ENCODE results near the gene DCAF8. TPM values are rescaled to one million over a fixed set of nuclear protein-coding genes. Genes with fewer than 3 reads are reported as not detected.

The DCAF8 gene
- total and polyA plus RNA-seq, 2 of the 4 experiments (the other 2 are of a cell fraction), result 83.3 to 83.8 TPM

DNA sequence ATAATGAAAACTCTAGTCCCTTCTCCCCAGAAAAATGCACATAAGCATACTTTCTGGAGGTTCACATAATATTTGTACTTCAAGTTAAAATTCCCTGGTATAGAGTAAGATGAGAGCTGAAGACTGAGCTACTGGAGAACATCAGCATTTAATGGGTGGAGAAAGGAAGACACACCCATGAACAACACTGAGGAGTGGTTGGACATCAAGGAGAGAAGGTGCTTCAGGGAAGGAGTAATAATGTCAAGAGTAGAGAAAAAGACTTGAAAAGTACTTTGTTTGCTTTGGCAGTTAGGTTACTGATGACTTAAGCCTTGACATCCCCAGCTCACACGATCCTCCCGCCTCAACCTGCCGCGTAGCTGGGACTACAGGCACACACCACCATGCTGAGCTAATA lies 35.3 kb downstream of the DCAF8 start:
- Histone ChIP-seq H4K91ac (ENCODE audit: insufficient read depth, low read depth, low read length) (no peak overlapping the region), H2BK120ac (ENCODE audit: low read depth, low read length) (no peak overlapping the region), H2BK15ac (ENCODE audit: low read depth, low read length) (no peak overlapping the region), H4K8ac (ENCODE audit: low read depth in 2 of 2, low read length in 2 of 2) (no peak overlapping the region), H3K18ac (ENCODE audit: low read depth, low read length) (no peak overlapping the region), H3K4me2 (ENCODE audit: low read depth, low read length) (no peak overlapping the region), H3K79me1 (ENCODE audit: low read depth in 1 of 2, low read length in 2 of 2) (peaks cover 0 to 5% of the 10 kb centered on the region in 2 experiments; a peak in 1 of 4 replicates), H3K4me1 (ENCODE audit: control insufficient read depth, insufficient read depth, low read length) (no peaks in the 10 kb centered on the region), H2BK20ac (ENCODE audit: low read depth, low read length) (no peak overlapping the region), H2BK5ac (ENCODE audit: low read depth, low read length, poor library complexity, severe bottlenecking) (no peak overlapping the region), H3K27ac (ENCODE audit: insufficient read depth, low read length) (no peak overlapping the region), H3K4ac (ENCODE audit: low read depth, low read length) (no peak overlapping the region), H3K14ac (replicated peaks; ENCODE audit: low read depth, low read length) (no peak overlapping the region), H3K56ac (ENCODE audit: extremely low read depth, insufficient read depth, low read length) (no peak overlapping the region), H3K9ac (ENCODE audit: low read depth, low read length) (no peak overlapping the region), H4K20me1 (ENCODE audit: insufficient read depth, low read length) (no peaks in the 10 kb centered on the region; the same call in 1 of the 2 replicates), H3K9me1 (ENCODE audit: insufficient read depth, low read length) (peaks cover 6% of the 10 kb centered on the region; the same call in 1 of the 2 replicates), H3K9me3 (ENCODE audit: control insufficient read depth, insufficient read depth, low read length) (no peaks in the 10 kb centered on the region), H3K23ac (ENCODE audit: low read depth, low read length) (no peak overlapping the region), H4K5ac (ENCODE audit: low read depth, low read length) (no peak overlapping the region), H3K27me3 (ENCODE audit: control insufficient read depth, insufficient read depth, low read length) (no peaks in the 10 kb centered on the region), H3K36me3 (ENCODE audit: control insufficient read depth, insufficient read depth, low read length) (peaks cover 53% of the 10 kb centered on the region), H2AK5ac (ENCODE audit: low read depth, low read length) (no peak overlapping the region), H3K4me3 (ENCODE audit: insufficient read depth, low read depth, low read length) (no peak overlapping the region), H2AK9ac (replicated peaks; ENCODE audit: low read depth, low read length, poor library complexity) (no peak overlapping the region), H2AFZ (replicated peaks; ENCODE audit: low read length, poor library complexity) (no peak overlapping the region)
- ATAC-seq (ENCODE audit: low read depth) (no peak), DNase-seq (no peak)
- intact Hi-C loops (cut with micrococcal nuclease) (loop anchor here (5.0 kb wide), 1 partner anchor 70 kb away; no protein-coding TSS in a partner anchor), in situ Hi-C loops (cut with MboI; ENCODE audit: low sequenced_read_pairs) (no loop called here), dilution Hi-C loops (cut with HindIII; ENCODE audit: low sequenced_read_pairs, unreplicated experiment) (no loop called here)
- no peak for TF ChIP-seq RAD21 (IDR thresholded peaks at IDR 0.05; ENCODE audit: low read length)
- POLR2A ChIA-PET (ENCODE audit: unreplicated experiment), result no interaction called here
- CTCF ChIA-PET, result interaction anchor here (3.7 kb wide), 1 partner anchor 25 kb away, joined by 12 read pairs; no protein-coding TSS in a partner anchor
- no TSS peak for BruUV-seq (replicated peaks)
- WGBS, 2 experiments (ENCODE audit: extremely low coverage in 2 of 2, insufficient read length in 1 of 2), result no CpG with 5 or more reads among the region's 4 CpGs

Measured in IMR-90 (cell line).